Suprapubic skin (tissue), 4 donors: ENCODE measurements around the gene PIP. TPM values are rescaled to one million over a fixed set of nuclear protein-coding genes. Genes with fewer than 3 reads are reported as not detected.
"Not testable (repeated sequence)": the region's sequence is repeated elsewhere in the genome, so short reads cannot be mapped to it uniquely, and the experiment has no call there.

Experiments
- DNase-seq, 2 donors: peaks; one replicate each; pipeline ENCODE4 v3.0.0-alpha.2; 2019; ENCODE audit warnings: low spot score in 2 of 2
- H3K27ac ChIP-seq: fragments of 200-600 bp; sonication (generic); one replicate; pipeline ENCODE4 v1.5.1; 2019
- H3K27me3 ChIP-seq: fragments of 200-600 bp; sonication (generic); one replicate; pipeline ENCODE4 v1.5.1; 2019
- H3K36me3 ChIP-seq: fragments of 200-600 bp; sonication (generic); one replicate; pipeline ENCODE4 v1.5.1; 2019
- H3K4me1 ChIP-seq: fragments of 200-600 bp; sonication (generic); one replicate; pipeline ENCODE4 v1.5.1; 2019
- H3K4me3 ChIP-seq: fragments of 200-600 bp; sonication (generic); one replicate; pipeline ENCODE4 v1.5.1; 2019; ENCODE audit warnings: mild to moderate bottlenecking
- H3K9me3 ChIP-seq: fragments of 200-600 bp; sonication (generic); one replicate; pipeline ENCODE4 v1.5.1; 2019
- CTCF ChIP-seq, 2 donors: fragments of 200-600 bp in 1 of 2; fragments of 450-650 bp in 1 of 2; sonication (generic) in 1 of 2; IDR thresholded peaks; one replicate each; pipeline ENCODE4 v1.5.1; 2016 to 2019; ENCODE audit warnings: antibody characterized with exemption in 2 of 2, mild to moderate bottlenecking in 1 of 2, moderate library complexity in 1 of 2
- EP300 ChIP-seq: sonication (generic); formaldehyde crosslinking; IDR thresholded peaks from one replicate; pipeline ENCODE4 v1.6.1; 2017; ENCODE audit warnings: antibody characterized with exemption
- POLR2A ChIP-seq, 2 donors: fragments of 450-650 bp; IDR thresholded peaks; one replicate each; pipeline ENCODE4 v1.6.1; 2017; ENCODE audit warnings: antibody characterized with exemption in 2 of 2, mild to moderate bottlenecking in 2 of 2, moderate library complexity in 2 of 2
- POLR2AphosphoS5 ChIP-seq, 3 donors: sonication (generic); formaldehyde crosslinking; IDR thresholded peaks; one replicate each; pipeline ENCODE4 v1.6.1; 2017; ENCODE audit warnings: antibody characterized with exemption in 3 of 3
- WGBS: methylation state at CpG from one replicate; pipeline ENCODE4 v1.1.5; 2018; 5-methylcytosine and 5-hydroxymethylcytosine counted together
- total RNA-seq, 4 donors: library from RNA; depleted of rRNA; stranded (reverse); fragments of >200 nt; gene quantifications; one replicate each; pipeline ENCODE4 v1.1.0, GENCODE V29; 2016

The PIP gene
- total RNA-seq, 4 donors from 2014 or later = 126 to 1,475 (median 815) TPM

DNA sequence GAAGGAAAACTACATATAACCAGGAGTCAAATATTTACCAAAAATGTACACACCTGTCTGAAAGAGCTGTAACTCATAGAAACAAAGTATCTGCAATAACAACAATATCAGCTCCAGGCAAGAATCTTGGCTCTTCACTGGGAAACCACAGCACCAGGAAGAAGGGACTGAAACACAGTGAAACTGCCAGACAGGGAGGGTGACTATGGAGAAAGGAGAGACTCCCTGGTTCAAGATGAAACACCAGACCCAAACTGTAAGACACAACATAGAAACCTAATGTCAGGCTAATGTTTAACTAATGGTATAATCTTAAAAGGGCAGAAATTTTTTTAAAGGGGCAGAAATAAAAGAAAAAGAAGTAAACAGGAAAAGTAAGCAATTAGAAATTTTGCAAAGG, 39.8 kb downstream of the PIP start:
- no peak for DNase-seq
- Histone ChIP-seq H3K4me3 (no peak overlapping the region), H3K9me3 (no peaks in the 10 kb centered on the region), H3K36me3 (no peaks in the 10 kb centered on the region), H3K4me1 (peaks cover 5% of the 10 kb centered on the region), H3K27me3 (no peaks in the 10 kb centered on the region), H3K27ac (peak overlapping the region; percentile 38)
- no peak for TF ChIP-seq EP300

DNA sequence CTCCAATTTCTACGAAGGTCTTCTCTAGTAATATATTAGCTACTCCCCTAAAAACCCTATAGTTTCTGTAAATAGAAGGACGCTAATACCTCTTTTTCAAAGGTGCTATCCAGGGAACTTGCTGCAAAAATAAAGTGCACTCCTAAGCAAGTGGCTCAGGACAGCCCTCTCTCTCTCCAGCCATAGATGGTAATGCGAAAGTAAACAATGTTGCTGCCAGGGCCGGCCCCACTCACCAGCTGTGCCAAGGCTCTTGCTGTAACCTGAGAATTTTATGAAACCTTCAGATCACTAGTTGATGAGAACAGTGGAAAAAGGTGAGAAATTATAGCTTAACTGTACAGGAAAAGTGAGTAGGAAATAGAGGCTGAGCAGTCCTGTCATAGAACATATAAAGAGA, 40.5 kb downstream of the PIP start:
- Histone ChIP-seq H3K36me3 (no peaks in the 10 kb centered on the region), H3K27ac (peak overlapping the region; percentile 38), H3K27me3 (no peaks in the 10 kb centered on the region), H3K9me3 (no peaks in the 10 kb centered on the region), H3K4me1 (peaks cover 5% of the 10 kb centered on the region), H3K4me3 (no peak overlapping the region)
- DNase-seq = no peak
- 38% methylated on average over 4 of the region's 4 CpGs for WGBS
- TF ChIP-seq EP300 (no peak), CTCF (IDR thresholded peaks at IDR 0.05) (no peak), POLR2A (IDR thresholded peaks at IDR 0.05) (no peak), POLR2AphosphoS5 (IDR thresholded peaks at IDR 0.05) (no peak)

- H3K4me1 ChIP-seq = peaks cover 5% of the 10 kb centered on the region
- no peak overlapping the region for H3K4me3 ChIP-seq
- H3K9me3 ChIP-seq = peaks cover 19% of the 10 kb centered on the region
- no peaks in the 10 kb centered on the region for H3K36me3 ChIP-seq
- no peak for DNase-seq
- no peaks in the 10 kb centered on the region for H3K27me3 ChIP-seq
- no peak for TF ChIP-seq CTCF (IDR thresholded peaks at IDR 0.05)
- no peak for TF ChIP-seq POLR2AphosphoS5 (IDR thresholded peaks at IDR 0.05)
- TF ChIP-seq EP300 = no peak
- no peak for TF ChIP-seq POLR2A (IDR thresholded peaks at IDR 0.05)
- no peak overlapping the region for H3K27ac ChIP-seq
- 94% methylated on average over 5 of the region's 5 CpGs for WGBS
Measured at GRCh38 chr7:143176128-143176527, 44.3 kb downstream of the PIP start.

GRCh38 chr7:143177374-143178119, 45.7 kb downstream of the PIP start:
- H3K9me3 ChIP-seq = peaks cover 19% of the 10 kb centered on the region
- H3K27me3 ChIP-seq = no peaks in the 10 kb centered on the region
- no peak overlapping the region for H3K4me3 ChIP-seq
- no peak for DNase-seq
- no peaks in the 10 kb centered on the region for H3K36me3 ChIP-seq
- TF ChIP-seq CTCF (IDR thresholded peaks at IDR 0.05) (no peak), POLR2AphosphoS5 (IDR thresholded peaks at IDR 0.05) (no peak), EP300 (no peak), POLR2A (IDR thresholded peaks at IDR 0.05) (no peak)
- 90% methylated on average over 2 of the region's 2 CpGs for WGBS
- H3K27ac ChIP-seq = no peak overlapping the region
- H3K4me1 ChIP-seq = no peaks in the 10 kb centered on the region

GRCh38 chr7:143180771-143181170, 48.9 kb downstream of the PIP start:
- not testable (repeated sequence) for DNase-seq, H3K27ac ChIP-seq, H3K4me3 ChIP-seq, H3K27me3 ChIP-seq, H3K4me1 ChIP-seq, H3K36me3 ChIP-seq
- peaks cover 19% of the 10 kb centered on the region for H3K9me3 ChIP-seq
- 98% methylated on average over 4 of the region's 4 CpGs for WGBS

DNA sequence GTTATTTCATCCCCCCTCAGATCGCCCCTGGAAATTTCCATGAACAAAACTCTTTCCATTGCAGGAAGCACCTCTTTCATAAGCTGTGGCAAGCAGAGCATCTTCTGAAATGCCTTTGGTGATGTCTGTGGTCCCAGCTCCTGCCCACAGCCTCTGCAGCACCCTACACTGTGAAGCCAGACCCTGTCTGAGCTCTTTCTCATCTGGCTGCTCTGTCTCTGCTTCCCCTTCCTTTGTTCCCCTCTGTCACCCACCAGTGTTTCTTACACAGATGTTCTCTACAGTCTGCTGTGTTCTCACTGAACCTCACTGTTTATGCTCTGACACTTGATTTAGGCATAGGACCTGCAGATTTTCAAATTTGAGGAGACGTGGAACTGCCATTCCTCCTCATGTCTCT, 49.5 kb downstream of the PIP start:
- DNase-seq = no peak
- peaks cover 19% of the 10 kb centered on the region for H3K9me3 ChIP-seq
- no peaks in the 10 kb centered on the region for H3K4me1 ChIP-seq
- H3K36me3 ChIP-seq = no peaks in the 10 kb centered on the region
- 80% methylated on average over 2 of the region's 2 CpGs for WGBS
- H3K27me3 ChIP-seq = no peaks in the 10 kb centered on the region
- H3K4me3 ChIP-seq = no peak overlapping the region
- H3K27ac ChIP-seq = no peak overlapping the region
- no peak for TF ChIP-seq POLR2AphosphoS5 (IDR thresholded peaks at IDR 0.05)
- no peak for TF ChIP-seq POLR2A (IDR thresholded peaks at IDR 0.05)

GRCh38 chr7:143183024-143183423, 51.1 kb downstream of the PIP start, which contains the start of gene TAS2R39:
Gene TAS2R39 (plus strand): TSS chr7:143183419. CDS start chr7:143183419, 0 bp downstream.
- TF ChIP-seq CTCF (IDR thresholded peaks at IDR 0.05) = no peak
- TF ChIP-seq EP300 = no peak
- TF ChIP-seq POLR2A (IDR thresholded peaks at IDR 0.05) = no peak
- no peak for TF ChIP-seq POLR2AphosphoS5 (IDR thresholded peaks at IDR 0.05)

More at GRCh38 chr7:143183024-143183423, 51.1 kb downstream of the PIP start, which contains the start of gene TAS2R39:
- DNase-seq = no peak
- no peaks in the 10 kb centered on the region for H3K36me3 ChIP-seq
- H3K9me3 ChIP-seq = peaks cover 14% of the 10 kb centered on the region
- H3K27ac ChIP-seq = no peak within 1 kb of the TSS
- no peak within 1 kb of the TSS for H3K4me3 ChIP-seq
- no peaks in the 10 kb centered on the region for H3K27me3 ChIP-seq
- WGBS = 77% methylated on average over 3 of the region's 3 CpGs
- no peaks in the 10 kb centered on the region for H3K4me1 ChIP-seq
